ENCODE measurements around the gene KAT2B.

The KAT2B gene

DNA sequence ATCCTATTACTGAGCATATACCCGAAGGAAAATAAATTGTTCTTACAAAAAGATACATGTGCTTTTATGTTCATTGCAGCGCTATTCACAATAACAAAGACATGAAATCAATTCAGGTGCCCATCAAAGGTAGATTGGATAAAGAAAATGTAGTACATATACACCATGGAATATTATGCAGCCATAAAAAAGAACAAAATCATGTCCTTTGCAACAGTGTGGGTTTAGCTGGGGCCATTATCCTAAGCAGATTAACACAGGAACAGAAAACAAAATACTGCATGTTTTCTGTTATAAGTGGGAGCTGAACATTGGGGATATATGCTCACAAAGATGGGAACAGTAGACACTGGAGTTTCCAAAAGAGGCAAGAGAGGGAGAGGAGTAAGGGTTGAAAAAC lies 103.3 kb downstream of the KAT2B start:
- TF ChIP-seq, protein P1, sequence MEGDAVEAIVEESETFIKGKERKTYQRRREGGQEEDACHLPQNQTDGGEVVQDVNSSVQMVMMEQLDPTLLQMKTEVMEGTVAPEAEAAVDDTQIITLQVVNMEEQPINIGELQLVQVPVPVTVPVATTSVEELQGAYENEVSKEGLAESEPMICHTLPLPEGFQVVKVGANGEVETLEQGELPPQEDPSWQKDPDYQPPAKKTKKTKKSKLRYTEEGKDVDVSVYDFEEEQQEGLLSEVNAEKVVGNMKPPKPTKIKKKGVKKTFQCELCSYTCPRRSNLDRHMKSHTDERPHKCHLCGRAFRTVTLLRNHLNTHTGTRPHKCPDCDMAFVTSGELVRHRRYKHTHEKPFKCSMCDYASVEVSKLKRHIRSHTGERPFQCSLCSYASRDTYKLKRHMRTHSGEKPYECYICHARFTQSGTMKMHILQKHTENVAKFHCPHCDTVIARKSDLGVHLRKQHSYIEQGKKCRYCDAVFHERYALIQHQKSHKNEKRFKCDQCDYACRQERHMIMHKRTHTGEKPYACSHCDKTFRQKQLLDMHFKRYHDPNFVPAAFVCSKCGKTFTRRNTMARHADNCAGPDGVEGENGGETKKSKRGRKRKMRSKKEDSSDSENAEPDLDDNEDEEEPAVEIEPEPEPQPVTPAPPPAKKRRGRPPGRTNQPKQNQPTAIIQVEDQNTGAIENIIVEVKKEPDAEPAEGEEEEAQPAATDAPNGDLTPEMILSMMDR (conservative IDR thresholded peaks at IDR 0.05; ENCODE audit: control insufficient read depth, insufficient read depth, low read depth, low read length): no peak
- no peak overlapping the region for H3K4me3 ChIP-seq (ENCODE audit: control insufficient read depth, low read depth, low read length)
- DNase-seq (ENCODE audit: low read depth): no peak

DNA sequence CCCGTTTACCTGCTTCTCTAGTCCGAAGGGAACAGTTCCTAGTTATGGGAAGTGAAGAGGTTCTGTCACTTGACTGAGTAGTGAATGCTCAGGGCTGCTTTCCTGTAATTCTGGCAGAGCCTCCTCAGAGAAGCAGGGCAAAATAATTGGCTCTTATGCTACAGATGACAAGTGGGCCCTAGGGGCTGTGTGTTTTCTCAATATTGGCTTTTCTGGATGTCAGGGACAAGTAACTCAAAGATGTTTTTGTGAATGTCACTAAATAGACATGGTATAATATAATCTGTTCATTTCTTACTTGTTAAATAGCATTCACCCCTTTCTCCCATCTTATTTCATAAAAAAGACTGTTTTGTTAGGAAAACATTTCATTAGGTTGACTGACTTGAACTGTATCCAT lies 105.6 kb downstream of the KAT2B start:
- TF ChIP-seq, protein P1 (conservative IDR thresholded peaks at IDR 0.05; ENCODE audit: control insufficient read depth, insufficient read depth, low read depth, low read length): no peak

DNA sequence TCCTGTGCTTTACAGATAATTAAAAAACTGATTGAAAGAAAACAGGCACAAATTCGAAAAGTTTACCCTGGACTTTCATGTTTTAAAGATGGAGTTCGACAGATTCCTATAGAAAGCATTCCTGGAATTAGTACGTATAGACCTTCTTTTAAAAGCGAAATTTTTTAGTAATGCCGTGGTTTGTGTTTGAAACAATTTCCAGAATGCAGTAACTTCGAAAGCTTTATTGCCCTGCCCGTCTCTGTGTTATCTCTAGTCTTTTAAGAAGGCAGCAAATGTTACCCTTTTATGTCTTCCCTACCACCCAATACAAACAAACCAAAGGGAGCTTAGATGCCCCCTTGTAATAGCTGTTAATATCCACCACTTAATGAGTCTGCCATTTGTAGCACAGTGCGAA lies 106.1 kb downstream of the KAT2B start:
- TF ChIP-seq, protein P1 (conservative IDR thresholded peaks at IDR 0.05; ENCODE audit: control insufficient read depth, insufficient read depth, low read depth, low read length): no peak
- DNase-seq (ENCODE audit: low read depth): no peak
- no peak overlapping the region for H3K4me3 ChIP-seq (ENCODE audit: control insufficient read depth, low read depth, low read length)

More for the DNA sequence above, 105.6 kb downstream of the KAT2B start:
- no peak for DNase-seq (ENCODE audit: low read depth)
- no peak overlapping the region for H3K4me3 ChIP-seq (ENCODE audit: control insufficient read depth, low read depth, low read length)

DNA sequence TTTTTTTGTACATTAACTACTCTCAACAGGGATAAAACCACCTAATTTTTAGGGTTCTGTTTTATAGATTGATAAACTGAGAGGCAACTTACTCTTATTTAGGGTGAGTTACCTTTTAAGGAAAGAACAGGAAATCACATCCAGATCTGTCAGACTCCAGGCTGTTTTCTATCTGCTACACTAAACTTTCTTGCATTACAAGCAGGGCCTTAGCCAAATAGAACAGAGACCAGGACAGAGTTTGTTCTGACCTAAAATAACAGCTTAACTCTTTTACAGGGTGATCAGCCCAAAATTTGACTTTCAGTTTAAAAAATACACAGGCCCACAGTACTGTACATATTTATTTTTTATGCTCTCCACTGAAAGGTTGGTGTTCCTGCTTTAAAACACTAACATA lies 107.1 kb downstream of the KAT2B start:
- DNase-seq (ENCODE audit: low read depth): no peak

DNA sequence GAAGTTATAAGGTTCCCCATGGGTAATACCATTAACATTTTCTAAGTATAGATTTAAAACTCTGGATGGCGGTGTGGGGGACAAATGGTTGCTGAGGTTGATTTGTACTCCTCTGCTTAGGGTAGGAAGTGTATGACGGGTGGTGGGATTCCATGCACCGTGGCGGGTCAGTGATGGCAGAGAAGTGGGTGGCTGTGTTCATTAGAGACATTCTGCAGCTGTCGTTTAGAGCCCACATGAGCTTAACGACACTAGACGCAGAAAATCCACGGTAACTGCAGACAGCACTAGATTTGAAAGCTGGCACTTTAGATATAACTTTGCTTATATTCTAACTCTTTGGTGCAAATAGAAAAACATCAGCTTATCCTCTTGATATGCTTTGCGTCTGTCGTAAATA lies 108.2 kb downstream of the KAT2B start:
- H3K4me3 ChIP-seq (ENCODE audit: control insufficient read depth, low read depth, low read length): no peak overlapping the region
- TF ChIP-seq, protein P1 (conservative IDR thresholded peaks at IDR 0.05; ENCODE audit: control insufficient read depth, insufficient read depth, low read depth, low read length): no peak
- no peak for DNase-seq (ENCODE audit: low read depth)

More for the DNA sequence above, 107.1 kb downstream of the KAT2B start:
- no peak overlapping the region for H3K4me3 ChIP-seq (ENCODE audit: control insufficient read depth, low read depth, low read length)
- TF ChIP-seq, protein P1 (conservative IDR thresholded peaks at IDR 0.05; ENCODE audit: control insufficient read depth, insufficient read depth, low read depth, low read length): no peak

DNA sequence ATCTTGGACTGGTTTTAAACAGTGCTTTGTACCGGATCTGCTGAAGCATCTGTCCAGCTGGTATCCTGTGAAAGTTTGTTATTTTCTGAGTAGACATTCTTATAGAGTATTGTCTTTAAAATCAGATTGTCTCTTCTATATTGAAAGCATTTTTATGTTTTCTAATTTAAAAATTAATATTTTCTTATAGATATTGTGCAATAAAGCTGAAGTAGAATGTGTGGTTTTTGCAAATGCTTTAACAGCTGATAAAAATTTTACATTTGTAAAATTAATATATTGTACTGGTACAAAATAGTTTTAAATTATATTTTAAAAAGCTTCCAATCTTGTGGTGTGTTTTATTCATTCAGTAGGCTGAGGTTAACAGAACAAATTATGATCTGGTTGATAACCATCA lies 113.8 kb downstream of the KAT2B start:
- TF ChIP-seq, protein P1 (conservative IDR thresholded peaks at IDR 0.05; ENCODE audit: control insufficient read depth, insufficient read depth, low read depth, low read length): no peak
- no peak overlapping the region for H3K4me3 ChIP-seq (ENCODE audit: control insufficient read depth, low read depth, low read length)
- DNase-seq (ENCODE audit: low read depth): no peak

DNA sequence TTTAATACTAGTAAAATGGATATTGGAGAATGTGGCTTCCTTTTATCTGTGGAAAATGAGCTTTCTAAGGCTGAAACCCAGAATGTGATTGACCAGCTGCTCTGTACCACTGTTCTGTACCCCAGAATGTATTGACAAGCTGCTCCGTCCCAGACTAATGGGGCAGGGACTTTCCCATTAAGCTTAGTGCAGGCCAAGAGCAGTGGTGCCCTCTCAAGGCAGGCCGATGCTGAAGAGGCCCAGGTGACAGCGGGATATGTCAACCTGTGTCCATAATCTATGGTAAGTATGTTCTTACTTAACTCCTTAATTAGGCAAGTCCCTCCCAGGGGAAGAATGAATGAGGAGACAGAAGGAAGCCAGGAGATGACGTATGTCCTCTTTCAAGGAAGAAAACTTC lies 114.7 kb downstream of the KAT2B start:
- TF ChIP-seq, protein P1 (conservative IDR thresholded peaks at IDR 0.05; ENCODE audit: control insufficient read depth, insufficient read depth, low read depth, low read length): no peak
- H3K4me3 ChIP-seq (ENCODE audit: control insufficient read depth, low read depth, low read length): no peak overlapping the region
- DNase-seq (ENCODE audit: low read depth): no peak

All from fibroblast of mammary gland (primary cell).